NCI-H82 (cell line): ENCODE data around the gene SEMA5B.

ENCODE experiments used
- DNase-seq: peaks from one replicate; lab custom pipeline; 2025; lab: John Stamatoyannopoulos, UW

Gene SEMA5B

DNA sequence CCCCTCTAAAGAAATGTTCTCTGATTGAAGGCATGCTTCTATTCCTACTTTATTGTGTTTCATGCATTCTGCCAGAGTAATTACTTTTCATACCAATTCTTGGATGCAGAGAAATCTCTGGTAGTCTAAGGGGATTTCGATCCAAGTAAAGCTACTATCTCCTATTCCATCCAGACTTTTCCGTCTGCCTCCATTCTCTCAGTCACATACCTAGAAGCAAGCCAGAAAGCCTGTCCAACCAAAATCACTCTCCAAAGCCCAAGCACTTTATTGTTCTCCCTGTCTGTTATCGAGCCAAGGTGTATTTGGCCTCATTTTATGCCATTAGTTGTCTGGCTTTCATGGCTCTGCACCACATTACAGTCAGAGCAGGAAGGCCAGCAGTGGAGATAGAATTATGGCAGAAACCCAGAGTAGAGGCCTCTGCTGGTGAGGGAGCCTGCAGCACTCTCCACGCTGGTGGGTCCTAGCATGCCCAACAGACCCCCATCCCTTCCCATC is 136.8 kb downstream of the SEMA5B start:
- no peak for DNase-seq

GRCh38 chr3:122890077-122890719 is 137.4 kb downstream of the SEMA5B start:
- no peak for DNase-seq

DNA sequence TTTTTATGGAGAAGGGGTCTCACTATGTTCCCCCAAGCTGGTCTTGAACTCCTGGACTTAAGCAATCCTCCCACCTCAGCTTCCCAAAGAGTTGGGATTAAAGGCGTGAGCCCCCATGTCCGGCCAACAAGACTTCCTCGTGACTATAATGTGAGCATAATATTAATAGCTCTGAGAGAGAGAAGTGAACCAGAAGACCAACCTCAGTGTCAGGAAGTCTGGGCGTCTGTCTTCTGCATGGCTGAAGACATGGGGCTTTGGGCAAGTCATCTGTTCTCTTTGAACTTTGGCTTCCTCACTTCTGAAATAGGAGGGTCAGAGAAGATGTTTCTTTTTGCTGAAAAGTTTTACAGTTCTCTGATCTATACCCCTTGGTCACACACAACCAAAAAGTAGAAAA is 140.6 kb downstream of the SEMA5B start:
- DNase-seq, result no peak

GRCh38 chr3:122886251-122886650 is 141.3 kb downstream of the SEMA5B start:
- DNase-seq, result no peak

- no peak for DNase-seq
Observed at GRCh38 chr3:122882361-122882947, 145.1 kb downstream of the SEMA5B start.

GRCh38 chr3:122880624-122881023 is 146.9 kb downstream of the SEMA5B start:
- DNase-seq, result peak; percentile 17

DNA sequence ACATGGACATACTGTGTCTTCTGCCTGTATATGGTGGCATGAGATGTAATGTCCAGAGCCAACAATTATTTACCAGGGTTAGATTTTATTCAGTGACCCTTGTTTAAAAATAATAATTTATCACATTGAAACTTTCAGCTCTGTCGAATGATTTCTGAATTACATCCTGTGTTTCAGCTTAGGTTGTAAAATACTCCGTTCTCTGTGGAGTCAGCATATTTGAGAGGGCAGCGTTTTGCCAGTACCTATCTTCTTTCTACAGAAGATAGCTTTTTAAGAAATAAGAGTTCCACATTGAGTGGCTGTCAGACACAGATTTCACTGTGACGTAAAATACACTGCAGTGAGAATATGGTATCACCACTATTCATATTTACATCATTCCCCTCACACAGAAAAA is 147.4 kb downstream of the SEMA5B start:
- DNase-seq, result no peak

DNA sequence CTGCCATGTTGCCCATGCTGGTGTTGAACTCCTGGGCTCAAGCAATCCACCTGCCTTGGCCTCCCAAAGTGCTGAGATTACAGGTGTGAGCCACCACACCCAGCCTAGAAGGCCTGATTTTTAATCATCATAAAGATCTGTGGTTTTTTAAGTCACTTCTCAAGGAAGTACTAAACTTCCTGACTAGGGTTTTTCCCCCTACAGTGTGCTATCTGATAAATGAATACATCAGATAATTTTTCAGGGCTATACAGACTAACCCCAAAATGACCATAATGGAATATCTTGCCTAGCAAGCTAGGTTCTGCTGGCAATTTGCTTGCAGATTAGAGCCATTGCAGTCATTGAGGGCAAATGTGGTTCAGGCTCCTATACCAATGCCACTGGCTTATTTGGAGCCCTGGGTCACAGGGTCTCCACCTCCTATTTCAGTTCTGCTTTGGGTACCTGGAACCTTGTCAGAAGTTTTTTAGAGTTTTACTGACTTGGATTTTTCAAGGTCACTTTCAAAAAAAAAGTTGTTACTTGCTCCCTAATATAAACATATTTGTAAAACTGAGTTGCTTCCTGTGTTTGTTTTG is 151.9 kb downstream of the SEMA5B start:
- no peak for DNase-seq

- DNase-seq, result peak; percentile 53
Observed at GRCh38 chr3:122873741-122874515, 153.6 kb downstream of the SEMA5B start.

GRCh38 chr3:122868322-122868721 is 159.2 kb downstream of the SEMA5B start:
- no peak for DNase-seq

DNA sequence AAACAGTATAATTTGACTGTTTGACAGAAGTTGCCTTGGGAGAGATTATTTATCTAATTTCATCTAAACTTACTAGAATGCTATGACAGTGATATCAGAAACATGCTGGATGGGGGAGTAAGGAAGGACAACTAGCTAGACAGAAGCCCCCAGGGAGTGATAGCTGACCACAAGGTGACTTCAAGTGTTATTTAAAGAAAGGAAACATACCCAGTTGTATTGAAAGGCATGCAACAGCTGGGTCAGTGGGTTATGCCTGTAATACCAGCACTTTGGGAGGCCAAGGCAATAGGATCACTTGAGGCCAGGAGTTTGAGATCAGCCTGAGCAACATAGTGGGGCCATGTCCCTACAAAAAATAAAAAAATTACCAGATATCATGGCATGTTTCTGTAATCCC is 163.1 kb downstream of the SEMA5B start:
- DNase-seq, result no peak

GRCh38 chr3:122862381-122862780 is 165.2 kb downstream of the SEMA5B start:
- DNase-seq, result no peak
